Right lobe of liver (tissue), 4 donors: ENCODE measurements around the gene CREB5.

Experiments used
- POLR2A ChIP-seq: fragments of 450-650 bp; IDR thresholded peaks from one replicate; pipeline ENCODE4 v1.6.1; 2017; ENCODE audit warnings: antibody characterized with exemption, mild to moderate bottlenecking
- TF ChIP-seq, protein P1 (sequence below), 4 donors: fragments of 200-600 bp in 3 of 4; fragments of 450-650 bp in 1 of 4; IDR thresholded peaks; one replicate each; pipeline versions ENCODE4 v1.5.1 to v1.8.0; 2016 to 2022; ENCODE audit warnings: antibody characterized with exemption in 4 of 4, mild to moderate bottlenecking in 2 of 4
- donor health status: DM: no; HTN: no; CAD: no.
- donor health status: DM: no; HTN: no; CAD: no.
- donor health status: DM: no; HTN: yes; CAD: no.

DNA sequence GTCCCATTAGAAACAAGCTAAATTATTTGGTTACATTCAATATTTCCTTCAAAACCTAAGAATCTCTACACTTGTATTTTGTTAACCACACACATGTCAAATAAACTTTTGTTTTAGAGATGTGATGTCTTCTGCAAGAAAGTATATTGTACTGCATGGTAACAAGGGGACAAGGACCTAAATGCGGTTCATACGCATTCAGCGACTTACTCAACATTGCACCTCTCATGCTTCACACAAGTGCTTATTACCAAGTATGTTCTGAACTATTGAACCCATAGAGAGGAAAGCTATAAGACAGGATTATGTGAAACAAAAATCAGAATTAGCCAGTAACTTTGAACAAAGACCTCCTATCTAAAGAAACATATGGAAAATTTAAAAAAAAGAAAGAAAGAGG lies 68.3 kb downstream of the CREB5 start:
- TF ChIP-seq, protein P1, sequence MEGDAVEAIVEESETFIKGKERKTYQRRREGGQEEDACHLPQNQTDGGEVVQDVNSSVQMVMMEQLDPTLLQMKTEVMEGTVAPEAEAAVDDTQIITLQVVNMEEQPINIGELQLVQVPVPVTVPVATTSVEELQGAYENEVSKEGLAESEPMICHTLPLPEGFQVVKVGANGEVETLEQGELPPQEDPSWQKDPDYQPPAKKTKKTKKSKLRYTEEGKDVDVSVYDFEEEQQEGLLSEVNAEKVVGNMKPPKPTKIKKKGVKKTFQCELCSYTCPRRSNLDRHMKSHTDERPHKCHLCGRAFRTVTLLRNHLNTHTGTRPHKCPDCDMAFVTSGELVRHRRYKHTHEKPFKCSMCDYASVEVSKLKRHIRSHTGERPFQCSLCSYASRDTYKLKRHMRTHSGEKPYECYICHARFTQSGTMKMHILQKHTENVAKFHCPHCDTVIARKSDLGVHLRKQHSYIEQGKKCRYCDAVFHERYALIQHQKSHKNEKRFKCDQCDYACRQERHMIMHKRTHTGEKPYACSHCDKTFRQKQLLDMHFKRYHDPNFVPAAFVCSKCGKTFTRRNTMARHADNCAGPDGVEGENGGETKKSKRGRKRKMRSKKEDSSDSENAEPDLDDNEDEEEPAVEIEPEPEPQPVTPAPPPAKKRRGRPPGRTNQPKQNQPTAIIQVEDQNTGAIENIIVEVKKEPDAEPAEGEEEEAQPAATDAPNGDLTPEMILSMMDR (IDR thresholded peaks at IDR 0.05): no peak
- no peak for TF ChIP-seq POLR2A
